IMR-90 (cell line): ENCODE measurements around the gene TMEM170B. TPM values are rescaled to one million over a fixed set of nuclear protein-coding genes. Genes with fewer than 3 reads are reported as not detected.

Experiments used
- ATAC-seq: fragments of 200-7000 bp; cut with Tn5 transposase; 2 replicates; pipeline ENCODE4 v1.9.1; 2020; ENCODE audit warnings: low read depth, mild to moderate bottlenecking, moderate library complexity
- BruUV-seq: library from RNA; stranded (reverse); fragments of 400-500 nt; replicated peaks from 2 replicates; lab custom pipeline; 2021; lab: Mats Ljungman, UMichigan
- CTCF ChIA-PET: fragments of 300-600 bp; formaldehyde crosslinking; extraction: SDS; loops from one replicate; lab custom pipeline; 2021; ENCODE audit warnings: antibody characterized with exemption; lab: Yijun Ruan, JAX
- POLR2A ChIA-PET: fragments of 300-600 bp; sonication (Branson Sonifier 250); formaldehyde crosslinking; loops from one replicate; lab custom pipeline; 2022; ENCODE audit warnings: antibody characterized with exemption; ENCODE audit not compliant: unreplicated experiment; lab: Charles Lee
- DNase-seq: peaks from one replicate; pipeline ENCODE4 v3.0.0; 2013
- H2AFZ ChIP-seq: replicated peaks from 2 replicates; pipeline ENCODE3; 2013; ENCODE audit warnings: low read length, mild to moderate bottlenecking; ENCODE audit not compliant: poor library complexity
- H2AK5ac ChIP-seq: 2 replicates; pipeline ENCODE4 v1.6.1; 2013; ENCODE audit warnings: low read depth, low read length, inconsistent platforms
- H2AK9ac ChIP-seq: replicated peaks from 2 replicates; pipeline ENCODE3; 2013; ENCODE audit warnings: mild to moderate bottlenecking, low read depth, low read length, moderate library complexity; ENCODE audit not compliant: poor library complexity
- H2BK120ac ChIP-seq: 2 replicates; pipeline ENCODE4 v1.6.1; 2013; ENCODE audit warnings: low read depth, low read length, inconsistent platforms
- H2BK15ac ChIP-seq: 3 replicates; pipeline ENCODE4 v1.6.1; 2013; ENCODE audit warnings: low read depth, low read length, inconsistent platforms
- H2BK20ac ChIP-seq: 2 replicates; pipeline ENCODE4 v1.6.1; 2013; ENCODE audit warnings: low read depth, mild to moderate bottlenecking, inconsistent platforms, low read length, moderate library complexity
- H2BK5ac ChIP-seq: 2 replicates; pipeline ENCODE4 v1.6.1; 2013; ENCODE audit warnings: mild to moderate bottlenecking, low read depth, low read length, inconsistent platforms; ENCODE audit not compliant: poor library complexity, severe bottlenecking
- H3K14ac ChIP-seq: replicated peaks from 2 replicates; pipeline ENCODE4 v1.6.1; 2013; ENCODE audit warnings: low read depth, low read length, inconsistent platforms
- H3K18ac ChIP-seq: 2 replicates; pipeline ENCODE4 v1.6.1; 2013; ENCODE audit warnings: low read depth, low read length, control low read depth
- H3K23ac ChIP-seq: 2 replicates; pipeline ENCODE4 v1.6.1; 2013; ENCODE audit warnings: low read depth, low read length, inconsistent platforms
- H3K27ac ChIP-seq: 2 replicates; pipeline ENCODE4 v1.5.1; 2013; ENCODE audit warnings: mild to moderate bottlenecking, control low read depth, low read length; ENCODE audit not compliant: insufficient read depth
- H3K27me3 ChIP-seq: 2 replicates; pipeline ENCODE4 v1.6.1; 2013; ENCODE audit warnings: low read length; ENCODE audit not compliant: control insufficient read depth, insufficient read depth
- H3K36me3 ChIP-seq: 2 replicates; pipeline ENCODE4 v1.6.1; 2013; ENCODE audit warnings: low read length, mixed read lengths; ENCODE audit not compliant: control insufficient read depth, insufficient read depth
- H3K4ac ChIP-seq: 2 replicates; pipeline ENCODE4 v1.6.1; 2013; ENCODE audit warnings: low read depth, low read length, inconsistent platforms
- H3K4me1 ChIP-seq: 2 replicates; pipeline ENCODE4 v1.6.1; 2013; ENCODE audit warnings: low read length, mixed read lengths; ENCODE audit not compliant: control insufficient read depth, insufficient read depth
- H3K4me2 ChIP-seq: 2 replicates; pipeline ENCODE4 v1.6.1; 2013; ENCODE audit warnings: low read depth, mild to moderate bottlenecking, control low read depth, low read length, moderate library complexity
- H3K4me3 ChIP-seq: 2 replicates; pipeline ENCODE4 v1.5.1; 2013; ENCODE audit warnings: low read depth, mild to moderate bottlenecking, control low read depth, low read length, moderate library complexity; ENCODE audit not compliant: insufficient read depth
- H3K56ac ChIP-seq: 2 replicates; pipeline ENCODE4 v1.6.1; 2013; ENCODE audit warnings: low read length, inconsistent platforms; ENCODE audit not compliant: insufficient read depth; ENCODE audit errors: extremely low read depth
- H3K79me1 ChIP-seq, 2 experiments: 2 replicates each; pipeline ENCODE4 v1.6.1; 2013; ENCODE audit warnings: low read length in 2 of 2, inconsistent platforms in 1 of 2, low read depth in 1 of 2
- H3K9ac ChIP-seq: 2 replicates; pipeline ENCODE4 v1.6.1; 2013; ENCODE audit warnings: low read depth, low read length, control low read depth
- H3K9me1 ChIP-seq: 2 replicates; pipeline ENCODE4 v1.6.1; 2013; ENCODE audit warnings: low read length, inconsistent platforms; ENCODE audit not compliant: insufficient read depth
- H3K9me3 ChIP-seq: 2 replicates; pipeline ENCODE4 v1.6.1; 2013; ENCODE audit warnings: low read length; ENCODE audit not compliant: control insufficient read depth, insufficient read depth
- H4K20me1 ChIP-seq: 2 replicates; pipeline ENCODE4 v1.6.1; 2013; ENCODE audit warnings: low read length, inconsistent platforms; ENCODE audit not compliant: insufficient read depth
- H4K5ac ChIP-seq: 2 replicates; pipeline ENCODE4 v1.6.1; 2013; ENCODE audit warnings: mild to moderate bottlenecking, low read depth, low read length, control low read depth
- H4K8ac ChIP-seq, 2 experiments: 2 replicates each; pipeline ENCODE4 v1.6.1; 2013; ENCODE audit warnings: low read depth in 2 of 2, low read length in 2 of 2, control low read depth in 1 of 2, inconsistent platforms in 1 of 2
- H4K91ac ChIP-seq: 2 replicates; pipeline ENCODE4 v1.6.1; 2013; ENCODE audit warnings: low read depth, low read length, inconsistent platforms; ENCODE audit not compliant: insufficient read depth
- CHD1 ChIP-seq: IDR thresholded peaks from 2 replicates; pipeline ENCODE4 v1.6.1; 2012; ENCODE audit warnings: low read depth, low read length, improper control_type of control experiment
- CTCF ChIP-seq: conservative IDR thresholded peaks from 2 replicates; pipeline ENCODE4 v1.5.1; 2012; ENCODE audit warnings: mild to moderate bottlenecking, low read depth, low read length, improper control_type of control experiment
- ELK1 ChIP-seq: fragments of 150-350 bp; IDR thresholded peaks from 2 replicates; pipeline ENCODE4 v1.6.1; 2016; ENCODE audit warnings: low read depth, mild to moderate bottlenecking, low read length, moderate library complexity, borderline replicate concordance
- FOS ChIP-seq: fragments of 150-350 bp; IDR thresholded peaks from 2 replicates; pipeline ENCODE4 v1.6.1; 2016; ENCODE audit warnings: low read depth, low read length
- MAFK ChIP-seq: IDR thresholded peaks from 2 replicates; pipeline ENCODE4 v1.6.1; 2012; ENCODE audit warnings: low read depth, low read length, improper control_type of control experiment
- MXI1 ChIP-seq: IDR thresholded peaks from 2 replicates; pipeline ENCODE4 v1.6.1; 2012; ENCODE audit warnings: low read depth, mild to moderate bottlenecking, low read length, moderate library complexity, borderline replicate concordance
- POLR2A ChIP-seq: IDR thresholded peaks from 2 replicates; pipeline ENCODE4 v1.6.1; 2012; ENCODE audit warnings: mild to moderate bottlenecking, low read depth, low read length
- RAD21 ChIP-seq: IDR thresholded peaks from 2 replicates; pipeline ENCODE4 v1.6.1; 2012; ENCODE audit warnings: low read length, improper control_type of control experiment
- RCOR1 ChIP-seq: IDR thresholded peaks from 2 replicates; pipeline ENCODE4 v1.6.1; 2012; ENCODE audit warnings: mild to moderate bottlenecking, low read length, improper control_type of control experiment; ENCODE audit not compliant: insufficient replicate concordance
- RFX5 ChIP-seq: IDR thresholded peaks from 2 replicates; pipeline ENCODE4 v1.8.0; 2012; ENCODE audit warnings: low read depth, mild to moderate bottlenecking, low read length, moderate library complexity
- USF2 ChIP-seq: fragments of 150-350 bp; IDR thresholded peaks from 2 replicates; pipeline ENCODE4 v1.6.1; 2017; ENCODE audit warnings: mild to moderate bottlenecking, antibody characterized with exemption, low read length, low read depth
- WGBS, 2 experiments: methylation state at CpG; one replicate each; pipeline versions ENCODE4 v1.1.5 to v1.1.7; 2013; ENCODE audit warnings: missing lambda C conversion rate in 2 of 2; ENCODE audit not compliant: insufficient read length in 1 of 2; ENCODE audit errors: extremely low coverage in 2 of 2; 5-methylcytosine and 5-hydroxymethylcytosine counted together
- dilution Hi-C: fragments of 300-500 bp; cut with HindIII; formaldehyde crosslinking; loops from one replicate; pipeline ENCODE4 v1.14.3; 2018; ENCODE audit warnings: low sequenced_read_pairs; ENCODE audit not compliant: unreplicated experiment
- in situ Hi-C: fragments of 300-500 bp; cut with MboI; formaldehyde crosslinking; loops from 3 replicates; pipeline ENCODE4 v1.14.3; 2019; ENCODE audit warnings: low sequenced_read_pairs, inconsistent platforms, mixed read lengths
- intact Hi-C: fragments of 100-400 bp; cut with micrococcal nuclease; formaldehyde crosslinking; loops from 2 replicates; pipeline ENCODE4 v1.10.0; 2022
- polyA plus RNA-seq, 3 experiments: library from polyadenylated mRNA; depleted of rRNA; stranded (reverse); fragments of >200 nt; gene quantifications; 2 replicates each; pipeline ENCODE4 v1.2.3, GENCODE V29; 2012; ENCODE audit warnings: low replicate concordance in 1 of 3
- total RNA-seq: library from RNA; depleted of rRNA; stranded (reverse); fragments of >200 nt; gene quantifications from 2 replicates; pipeline ENCODE4 v1.2.3, GENCODE V29; 2012

The TMEM170B gene
- total and polyA plus RNA-seq, 2 of the 4 experiments (the other 2 are of a cell fraction), result 0.10 to 0.18 TPM

- no peak overlapping the region for H4K91ac ChIP-seq
- H3K9me1 ChIP-seq, result 0 out of 2 replicates have a peak, but pooled peaks cover 3% of the 10 kb centered on the region
- H3K4me2 ChIP-seq, result no peak overlapping the region
- H4K5ac ChIP-seq, result no peak overlapping the region
- no peaks in the 10 kb centered on the region for H4K20me1 ChIP-seq
- ATAC-seq, result no peak
- no peak overlapping the region for H2AK9ac ChIP-seq
- no peak overlapping the region for H3K18ac ChIP-seq
- no peak overlapping the region for H3K56ac ChIP-seq
- H4K8ac ChIP-seq, result no peak overlapping the region
- DNase-seq, result no peak
- peaks cover 9% of the 10 kb centered on the region for H3K27me3 ChIP-seq
- TF ChIP-seq RAD21 (no peak), USF2 (no peak), CHD1 (no peak), CTCF (no peak), POLR2A (no peak), RFX5 (no peak), ELK1 (no peak), RCOR1 (no peak), FOS (no peak), MXI1 (no peak), MAFK (no peak)
- H2AK5ac ChIP-seq, result no peak overlapping the region
- CTCF ChIA-PET, result no interaction called here
- H2BK15ac ChIP-seq, result no peak overlapping the region
- no TSS peak for BruUV-seq
- no peak overlapping the region for H3K4me3 ChIP-seq
- H2BK120ac ChIP-seq, result no peak overlapping the region
- H3K79me1 ChIP-seq, result no peaks in the 10 kb centered on the region
- no peak overlapping the region for H3K9ac ChIP-seq
- no peak overlapping the region for H2AFZ ChIP-seq
- H3K9me3 ChIP-seq, result no peaks in the 10 kb centered on the region
- no peak overlapping the region for H3K27ac ChIP-seq
- WGBS, 2 experiments, result no CpG with 5 or more reads among the region's 3 CpGs
- dilution Hi-C loops, result no loop called here
- H3K4me1 ChIP-seq, result no peaks in the 10 kb centered on the region
- H2BK5ac ChIP-seq, result no peak overlapping the region
- intact Hi-C loops, result no loop called here
- H3K14ac ChIP-seq, result no peak overlapping the region
- no peak overlapping the region for H3K23ac ChIP-seq
- no peak overlapping the region for H3K4ac ChIP-seq
- in situ Hi-C loops, result loop anchor here (25.0 kb wide), 2 partner anchors 1067 to 1333 kb away; no protein-coding TSS in a partner anchor
- H2BK20ac ChIP-seq, result no peak overlapping the region
- H3K36me3 ChIP-seq, result no peaks in the 10 kb centered on the region
- POLR2A ChIA-PET, result no interaction called here
These were observed 16.3 kb downstream of the TMEM170B start for GRCh38 chr6:11553824-11554223.
